ENCODE measurements around the gene TRDN.
"Not testable (repeated sequence)": the region's sequence is repeated elsewhere in the genome, so short reads cannot be mapped to it uniquely, and the experiment has no call there.

The TRDN gene

GRCh38 chr6:123404975-123405374, 231.8 kb downstream of the TRDN start:
- no peak for DNase-seq (ENCODE audit: low read depth)

GRCh38 chr6:123402052-123402451, 234.7 kb downstream of the TRDN start:
- DNase-seq (ENCODE audit: low read depth), result no peak

GRCh38 chr6:123398072-123398471, 238.7 kb downstream of the TRDN start:
- no peak for DNase-seq (ENCODE audit: low read depth)

GRCh38 chr6:123393331-123393730, 243.4 kb downstream of the TRDN start:
- DNase-seq (ENCODE audit: low read depth), result no peak

GRCh38 chr6:123383718-123384117, 253.0 kb downstream of the TRDN start:
- DNase-seq (ENCODE audit: low read depth), result no peak

GRCh38 chr6:123380257-123380656, 256.5 kb downstream of the TRDN start:
- no peak for DNase-seq (ENCODE audit: low read depth)

GRCh38 chr6:123372737-123373136, 264.0 kb downstream of the TRDN start:
- DNase-seq (ENCODE audit: low read depth), result no peak

- DNase-seq (ENCODE audit: low read depth), result no peak
Observed at GRCh38 chr6:123363912-123364311, 272.8 kb downstream of the TRDN start.

- no peak for DNase-seq (ENCODE audit: low read depth)
Observed at GRCh38 chr6:123360359-123360758, 276.4 kb downstream of the TRDN start.

GRCh38 chr6:123352705-123353104, 284.0 kb downstream of the TRDN start:
- DNase-seq (ENCODE audit: low read depth), result no peak

GRCh38 chr6:123352279-123352678, 284.5 kb downstream of the TRDN start:
- no peak for DNase-seq (ENCODE audit: low read depth)

GRCh38 chr6:123343836-123344235, 292.9 kb downstream of the TRDN start:
- DNase-seq (ENCODE audit: low read depth), result no peak

- no peak for DNase-seq (ENCODE audit: low read depth)
Observed at GRCh38 chr6:123338394-123338793, 298.4 kb downstream of the TRDN start.

- DNase-seq (ENCODE audit: low read depth), result no peak
Observed at GRCh38 chr6:123333000-123333756, 303.6 kb downstream of the TRDN start.

- no peak for DNase-seq (ENCODE audit: low read depth)
Observed at GRCh38 chr6:123332070-123332469, 304.7 kb downstream of the TRDN start.

- DNase-seq (ENCODE audit: low read depth), result no peak
Observed at GRCh38 chr6:123329337-123329736, 307.4 kb downstream of the TRDN start.

- no peak for DNase-seq (ENCODE audit: low read depth)
Observed at GRCh38 chr6:123323452-123324329, 313.1 kb downstream of the TRDN start.

GRCh38 chr6:123321020-123321419, 315.7 kb downstream of the TRDN start:
- no peak for DNase-seq (ENCODE audit: low read depth)

GRCh38 chr6:123316733-123317323, 319.9 kb downstream of the TRDN start:
- no peak for DNase-seq (ENCODE audit: low read depth)

GRCh38 chr6:123314459-123314858, 322.3 kb downstream of the TRDN start:
- DNase-seq (ENCODE audit: low read depth), result not testable (repeated sequence)

- DNase-seq (ENCODE audit: low read depth), result no peak
Observed at GRCh38 chr6:123309130-123309529, 327.6 kb downstream of the TRDN start.

GRCh38 chr6:123306334-123306733, 330.4 kb downstream of the TRDN start:
- no peak for DNase-seq (ENCODE audit: low read depth)

- no peak for DNase-seq (ENCODE audit: low read depth)
Observed at GRCh38 chr6:123295672-123296071, 341.1 kb downstream of the TRDN start.
